Dedifferentiated amniotic fluid mesenchymal stem cell (primary cell): ENCODE results near the gene ATP8B3.

ENCODE experiments used
- DNase-seq: peaks from one replicate; pipeline ENCODE4 v3.0.0-alpha.2; 2016; ENCODE audit errors: extremely low spot score

Gene ATP8B3

GRCh38 chr19:1757468-1758230 is 54.4 kb downstream of the ATP8B3 start:
- DNase-seq, result no peak

GRCh38 chr19:1756705-1757465 is 55.2 kb downstream of the ATP8B3 start:
- no peak for DNase-seq

- DNase-seq, result no peak
Measured at GRCh38 chr19:1756264-1756663, 55.8 kb downstream of the ATP8B3 start.

- no peak for DNase-seq
Measured at GRCh38 chr19:1755467-1756171, 56.5 kb downstream of the ATP8B3 start.

DNA sequence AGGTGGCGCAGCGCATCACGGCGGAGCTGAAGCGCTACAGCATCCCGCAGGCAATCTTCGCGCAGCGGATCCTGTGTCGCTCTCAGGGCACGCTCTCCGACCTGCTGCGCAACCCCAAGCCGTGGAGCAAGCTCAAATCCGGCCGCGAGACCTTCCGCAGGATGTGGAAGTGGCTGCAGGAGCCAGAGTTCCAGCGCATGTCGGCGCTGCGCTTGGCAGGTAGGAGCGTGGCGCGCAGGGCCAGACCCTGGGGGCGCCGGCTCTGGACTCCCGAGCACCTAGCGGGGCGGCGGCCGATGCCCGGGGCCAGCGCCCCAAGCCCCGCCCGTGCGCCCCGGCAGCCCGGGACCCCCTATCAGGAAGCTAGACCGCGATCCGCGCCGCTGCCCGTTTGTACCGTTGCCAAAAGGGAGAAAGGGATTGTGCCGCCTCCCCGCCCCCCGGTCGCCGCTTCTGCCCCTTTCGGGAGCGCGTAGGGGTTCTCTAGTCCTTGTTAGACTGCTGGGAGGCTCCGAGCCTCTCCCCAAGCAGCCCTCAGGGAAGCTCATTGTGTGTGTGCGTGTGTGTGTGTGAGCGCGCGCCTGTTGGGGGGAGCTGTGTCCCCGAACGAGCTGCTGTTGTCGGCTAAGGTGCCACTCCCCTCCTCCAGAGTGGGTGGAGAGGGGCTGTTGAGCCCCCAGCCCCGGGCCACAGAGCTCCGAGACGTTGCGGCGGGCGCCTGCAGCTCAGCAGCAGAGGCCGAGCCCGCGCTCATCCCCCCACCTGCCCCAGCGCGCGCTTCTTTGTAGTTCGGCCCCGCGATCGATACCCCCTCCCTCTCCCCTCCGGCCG is 57.2 kb downstream of the ATP8B3 start:
- DNase-seq, result no peak

- DNase-seq, result no peak
Measured at GRCh38 chr19:1754018-1754635, 57.9 kb downstream of the ATP8B3 start.

GRCh38 chr19:1752757-1753728 is 59.0 kb downstream of the ATP8B3 start, which contains the start of gene ONECUT3:
Gene ONECUT3 (plus strand): TSS chr19:1753506. CDS start chr19:1753663, 157 bp downstream.
- no peak for DNase-seq

GRCh38 chr19:1752009-1752756 is 59.9 kb downstream of the ATP8B3 start:
- DNase-seq, result no peak

- DNase-seq, result no peak
Measured at GRCh38 chr19:1751367-1752008, 60.6 kb downstream of the ATP8B3 start.

- no peak for DNase-seq
Measured at GRCh38 chr19:1750343-1751021, 61.6 kb downstream of the ATP8B3 start.

DNA sequence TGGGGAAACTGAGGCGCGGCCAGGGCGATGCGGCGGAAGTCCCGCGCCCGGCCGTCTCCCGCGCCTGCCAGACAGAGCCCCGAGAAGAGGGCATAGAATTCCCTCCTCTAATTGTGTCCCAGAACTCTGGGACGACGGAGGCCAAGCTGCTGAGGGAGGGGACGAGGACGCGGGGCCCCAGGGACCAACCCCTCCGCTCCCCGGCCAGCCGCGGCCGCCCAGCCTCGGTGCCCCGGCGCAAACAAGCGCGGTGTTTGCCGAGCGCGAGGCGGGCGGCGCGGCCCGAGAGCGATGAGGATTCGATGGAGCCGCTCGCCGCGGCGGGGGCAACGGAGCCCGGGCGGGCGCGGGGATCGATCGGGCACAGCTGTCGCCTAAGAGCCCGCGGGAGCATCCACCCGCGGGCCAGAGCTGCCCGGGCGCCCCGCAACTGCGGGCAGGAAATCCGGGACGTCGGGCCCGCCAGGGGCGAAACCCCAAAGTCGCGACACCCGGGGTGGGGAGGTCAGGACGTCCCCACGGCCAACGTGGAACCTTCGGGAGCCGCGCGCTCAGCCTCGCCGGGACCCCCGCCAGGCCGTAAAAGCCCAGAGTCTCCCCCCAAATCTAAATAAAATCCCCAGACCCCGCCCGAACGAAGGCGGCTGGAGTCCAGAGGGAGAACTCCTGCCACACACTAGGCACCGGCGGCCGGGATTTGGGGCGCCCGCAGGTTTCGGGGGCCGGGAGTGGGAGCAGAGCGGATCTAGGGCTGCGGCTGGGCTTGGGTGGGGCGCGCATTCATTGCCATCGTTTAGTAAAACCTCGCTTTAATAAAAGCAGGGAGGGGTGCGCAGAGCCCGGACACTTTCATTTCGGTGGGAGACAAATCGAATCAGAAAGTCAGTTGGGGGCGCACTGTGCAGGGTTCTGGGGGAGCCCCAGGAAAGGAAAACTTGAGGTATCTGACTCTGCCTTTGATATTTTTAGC is 62.4 kb downstream of the ATP8B3 start:
- DNase-seq, result no peak

DNA sequence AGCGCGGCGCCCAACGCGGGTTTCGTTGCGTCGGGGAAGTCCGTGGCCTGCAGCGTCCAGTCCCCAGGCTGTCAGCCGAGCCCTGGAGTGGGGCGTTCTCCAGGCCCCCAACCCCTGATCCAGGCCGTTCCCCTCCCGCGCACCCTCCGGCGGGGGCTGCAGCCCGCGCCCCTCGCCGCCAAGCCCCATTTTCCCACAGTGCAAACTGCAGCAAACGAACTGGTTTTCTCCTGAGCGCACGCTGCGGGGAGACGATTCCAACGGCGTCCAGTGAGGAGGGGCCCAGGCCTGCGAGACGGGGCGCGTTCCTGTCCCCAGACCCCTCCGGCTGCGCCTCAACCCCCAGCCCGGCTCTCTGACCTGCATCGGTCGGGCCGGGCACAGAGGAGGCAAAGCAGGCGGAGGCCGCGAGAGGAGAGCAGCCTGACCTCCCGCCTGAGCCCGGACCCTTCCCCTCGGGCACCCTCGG is 63.2 kb downstream of the ATP8B3 start:
- no peak for DNase-seq

DNA sequence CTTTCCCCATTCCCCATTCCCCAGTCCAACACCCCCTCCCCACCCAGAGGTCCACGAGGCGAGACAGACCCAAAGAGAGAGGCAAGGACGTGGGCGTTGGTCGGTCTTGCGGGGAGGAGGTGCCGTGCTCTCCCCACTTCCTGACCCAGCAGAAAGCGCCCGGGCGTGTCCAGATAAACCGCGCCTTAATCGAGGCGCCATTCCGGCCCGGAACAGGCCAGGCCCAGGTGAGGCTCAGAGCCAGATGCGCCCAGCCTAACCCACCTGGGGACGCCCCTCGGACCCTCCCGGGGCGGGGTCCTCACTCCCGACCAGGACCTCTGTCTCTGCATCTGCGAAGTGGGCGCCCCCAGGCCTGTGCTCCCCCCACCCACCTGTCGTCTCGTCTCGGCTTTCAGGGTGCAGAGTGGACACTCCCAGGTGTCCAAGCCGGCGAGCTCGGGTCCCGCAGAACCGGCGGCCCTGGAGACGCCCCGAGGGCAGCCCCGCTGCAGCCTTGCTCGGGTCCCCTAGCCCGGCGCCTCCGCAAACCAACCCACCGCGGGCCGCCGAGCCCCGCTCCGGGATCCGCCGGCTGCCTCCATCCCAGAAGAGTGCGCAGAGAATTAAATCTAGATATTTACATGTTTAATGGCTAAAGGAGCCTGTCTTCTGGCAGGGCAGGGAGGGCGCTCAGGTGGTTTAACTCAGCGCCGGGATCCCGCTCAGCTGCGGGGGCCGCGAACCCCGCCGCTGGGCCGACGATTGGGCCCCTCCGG is 63.8 kb downstream of the ATP8B3 start:
- DNase-seq, result no peak

DNA sequence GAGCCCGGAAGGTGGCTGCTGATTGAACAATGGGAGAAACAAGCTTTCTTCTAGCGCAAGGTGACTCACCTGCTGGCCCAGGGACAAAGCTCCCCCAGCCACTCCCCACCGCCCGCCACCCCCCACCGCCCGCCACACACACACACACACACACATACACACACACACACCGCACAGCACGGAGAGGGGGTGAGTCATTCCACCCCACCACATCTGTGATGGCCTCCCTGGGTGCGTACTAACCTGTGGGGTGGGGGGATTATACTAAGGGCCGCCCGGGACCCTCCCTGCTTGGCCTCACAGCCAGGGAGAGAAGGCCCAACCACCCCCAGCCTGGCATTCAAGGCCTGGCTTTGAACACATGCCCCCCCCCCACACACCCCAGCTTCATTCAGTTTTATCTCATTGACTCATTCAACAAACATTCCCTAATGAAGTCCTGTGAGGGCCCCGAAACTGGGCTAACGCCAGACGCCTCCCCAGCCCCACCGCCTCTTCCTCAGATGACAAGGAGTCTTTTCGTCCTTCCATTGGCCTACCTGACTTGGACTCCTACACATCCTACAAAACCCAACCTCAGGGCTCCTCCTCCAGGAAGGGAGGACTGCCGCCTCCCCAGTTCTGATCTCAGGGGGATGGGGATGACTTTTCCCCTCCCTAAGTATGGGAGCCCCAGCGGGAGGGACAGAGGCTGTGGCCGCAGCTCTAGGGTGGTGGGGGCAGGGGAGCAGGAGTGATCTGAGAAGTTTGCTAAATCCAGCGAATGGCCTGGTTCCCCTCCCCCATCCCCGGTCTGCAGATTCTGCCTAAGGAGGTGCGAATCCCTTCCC is 64.6 kb downstream of the ATP8B3 start:
- no peak for DNase-seq
